A549 (cell line): Measurements from ENCODE around the gene PIP5K1B.

Source experiments
- ELK1 ChIP-seq: fragments of 150-350 bp; IDR thresholded peaks from 2 replicates; pipeline ENCODE4 v1.6.1; 2014; ENCODE audit warnings: low read depth, mild to moderate bottlenecking, low read length
- EP300 ChIP-seq, 2 experiments: fragments of >200 bp; sonication (Bioruptor Twin); formaldehyde crosslinking; IDR thresholded peaks; 2 replicates in 1 of 2; 3 replicates in 1 of 2; pipeline ENCODE4 v1.6.1; 2016 to 2017
- JUNB ChIP-seq: fragments of >200 bp; sonication (Bioruptor Twin); formaldehyde crosslinking; IDR thresholded peaks from 2 replicates; pipeline ENCODE4 v1.6.1; 2016
- MAZ ChIP-seq: fragments of 150-350 bp; IDR thresholded peaks from 2 replicates; pipeline ENCODE4 v1.6.1; 2014; ENCODE audit warnings: antibody characterized with exemption, low read depth, low read length, borderline replicate concordance
- POLR2A ChIP-seq: IDR thresholded peaks from 2 replicates; pipeline ENCODE4 v1.6.1; 2012; ENCODE audit warnings: mild to moderate bottlenecking, low read length
- POLR2AphosphoS2 ChIP-seq: conservative IDR thresholded peaks from 2 replicates; pipeline ENCODE4 v1.6.1; 2012; ENCODE audit warnings: low read length, improper control_type of control experiment, inconsistent platforms
- RAD21 ChIP-seq, 2 experiments: fragments of >200 bp in 1 of 2; sonication (Bioruptor Twin) in 1 of 2; formaldehyde crosslinking in 1 of 2; IDR thresholded peaks in 1 of 2; conservative IDR thresholded peaks in 1 of 2; 2 replicates in 1 of 2; 3 replicates in 1 of 2; pipeline ENCODE4 v1.6.1; 2012 to 2018; ENCODE audit warnings: inconsistent platforms in 1 of 2
- RFX5 ChIP-seq: fragments of 450-650 bp; IDR thresholded peaks from 2 replicates; pipeline ENCODE4 v1.7.1; 2014; ENCODE audit warnings: antibody characterized with exemption, mild to moderate bottlenecking, moderate library complexity
- TF ChIP-seq, protein P1 (sequence below): fragments of >200 bp; sonication (Bioruptor Twin); formaldehyde crosslinking; IDR thresholded peaks from 3 replicates; pipeline ENCODE4 v1.5.1; 2016

DNA sequence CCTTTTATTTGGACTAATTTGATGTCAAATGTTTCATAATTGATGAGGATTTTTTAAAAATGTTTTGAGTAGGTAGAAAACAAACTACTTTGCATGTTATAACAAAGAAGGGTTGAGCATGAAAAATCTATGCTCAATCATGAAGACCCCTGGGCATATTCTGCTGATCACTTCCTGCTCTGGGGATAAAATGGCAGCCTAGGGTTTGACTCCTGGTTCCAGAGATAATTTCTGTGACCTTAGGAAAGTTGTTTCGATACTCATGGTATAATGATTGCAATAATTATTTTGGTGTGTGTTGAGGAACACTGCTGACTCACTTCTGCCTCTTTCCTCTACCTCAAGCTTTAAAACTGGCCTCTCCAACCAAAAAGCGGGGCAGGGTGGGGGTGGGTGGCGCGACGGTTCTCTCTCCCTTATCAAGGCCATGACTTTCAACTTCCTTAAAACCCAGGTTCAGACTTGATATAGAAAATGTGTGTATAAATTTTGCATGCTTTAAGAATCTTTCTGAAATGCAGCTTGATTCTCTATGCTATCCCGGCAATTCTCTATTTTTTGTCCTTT lies 6.0 kb upstream of the PIP5K1B start:
- no peak for TF ChIP-seq EP300 (IDR thresholded peaks at IDR 0.05)
- no peak for TF ChIP-seq JUNB
- TF ChIP-seq POLR2AphosphoS2: no peak
- TF ChIP-seq POLR2A: no peak
- no peak for TF ChIP-seq ELK1
- no peak for TF ChIP-seq RFX5
- TF ChIP-seq, protein P1, sequence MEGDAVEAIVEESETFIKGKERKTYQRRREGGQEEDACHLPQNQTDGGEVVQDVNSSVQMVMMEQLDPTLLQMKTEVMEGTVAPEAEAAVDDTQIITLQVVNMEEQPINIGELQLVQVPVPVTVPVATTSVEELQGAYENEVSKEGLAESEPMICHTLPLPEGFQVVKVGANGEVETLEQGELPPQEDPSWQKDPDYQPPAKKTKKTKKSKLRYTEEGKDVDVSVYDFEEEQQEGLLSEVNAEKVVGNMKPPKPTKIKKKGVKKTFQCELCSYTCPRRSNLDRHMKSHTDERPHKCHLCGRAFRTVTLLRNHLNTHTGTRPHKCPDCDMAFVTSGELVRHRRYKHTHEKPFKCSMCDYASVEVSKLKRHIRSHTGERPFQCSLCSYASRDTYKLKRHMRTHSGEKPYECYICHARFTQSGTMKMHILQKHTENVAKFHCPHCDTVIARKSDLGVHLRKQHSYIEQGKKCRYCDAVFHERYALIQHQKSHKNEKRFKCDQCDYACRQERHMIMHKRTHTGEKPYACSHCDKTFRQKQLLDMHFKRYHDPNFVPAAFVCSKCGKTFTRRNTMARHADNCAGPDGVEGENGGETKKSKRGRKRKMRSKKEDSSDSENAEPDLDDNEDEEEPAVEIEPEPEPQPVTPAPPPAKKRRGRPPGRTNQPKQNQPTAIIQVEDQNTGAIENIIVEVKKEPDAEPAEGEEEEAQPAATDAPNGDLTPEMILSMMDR: no peak
- no peak for TF ChIP-seq RAD21 (conservative IDR thresholded peaks at IDR 0.05 in 1 of 2, IDR thresholded peaks at IDR 0.05 in 1 of 2)
- TF ChIP-seq MAZ: no peak
